GM19025 (cell line): ENCODE data around the gene DXO.
"Not testable (repeated sequence)": the region's sequence is repeated elsewhere in the genome, so short reads cannot be mapped to it uniquely, and the experiment has no call there.

ENCODE experiments used
- ATAC-seq: cut with Tn5 transposase; IDR thresholded peaks from one replicate; pipeline ENCODE4 v1.9.1; 2021; ENCODE audit warnings: mild to moderate bottlenecking, low read depth, moderate library complexity; ENCODE audit not compliant: unreplicated experiment

The DXO gene

GRCh38 chr6:31980195-31980876 lies 8.4 kb upstream of the DXO start:
- ATAC-seq = not testable (repeated sequence)

- ATAC-seq = no peak
Observed at GRCh38 chr6:31979238-31979898, 7.4 kb upstream of the DXO start.

GRCh38 chr6:31978831-31979230 lies 6.9 kb upstream of the DXO start:
- ATAC-seq = no peak

GRCh38 chr6:31977816-31978431 lies 6.0 kb upstream of the DXO start:
- no peak for ATAC-seq

GRCh38 chr6:31976065-31976464 lies 4.1 kb upstream of the DXO start:
- ATAC-seq = not testable (repeated sequence)

GRCh38 chr6:31972709-31973350 lies 892 bp upstream of the DXO start:
- no peak for ATAC-seq

GRCh38 chr6:31971279-31971992 lies 502 bp downstream of the DXO start:
- ATAC-seq = no peak

- no peak for ATAC-seq
Observed at GRCh38 chr6:31970604-31971271, 1.2 kb downstream of the DXO start.

GRCh38 chr6:31969712-31970603 lies 2.0 kb downstream of the DXO start:
- no peak for ATAC-seq

GRCh38 chr6:31968791-31969711 lies 2.9 kb downstream of the DXO start:
- no peak for ATAC-seq

- ATAC-seq = no peak
Observed at GRCh38 chr6:31968326-31968725, 3.6 kb downstream of the DXO start.

- no peak for ATAC-seq
Observed at GRCh38 chr6:31967926-31968320, 4.0 kb downstream of the DXO start.

GRCh38 chr6:31966997-31967925 lies 4.7 kb downstream of the DXO start:
- no peak for ATAC-seq

- no peak for ATAC-seq
Observed at GRCh38 chr6:31966506-31966905, 5.4 kb downstream of the DXO start.

GRCh38 chr6:31965700-31966099 lies 6.2 kb downstream of the DXO start:
- ATAC-seq = no peak

GRCh38 chr6:31963921-31964320 lies 8.0 kb downstream of the DXO start:
- ATAC-seq = no peak

GRCh38 chr6:31961616-31962015 lies 10.3 kb downstream of the DXO start:
- no peak for ATAC-seq
